H1 (cell line): ENCODE measurements around the gene BLTP3B. TPM values are rescaled to one million over a fixed set of nuclear protein-coding genes. Genes with fewer than 3 reads are reported as not detected.

ENCODE experiments used
- CHD7 ChIP-seq: fragments of 300-600 bp; sonication (generic); IDR thresholded peaks from 2 replicates; pipeline ENCODE4 v1.7.1; 2012; ENCODE audit warnings: low read length, moderate library complexity, mild to moderate bottlenecking, inconsistent platforms; ENCODE audit not compliant: insufficient replicate concordance
- CTCF ChIP-seq, 3 experiments: IDR thresholded peaks; 1 replicate in 2 of 3; 2 replicates in 1 of 3; pipeline versions ENCODE4 v1.5.1 to v1.6.1; 2011; ENCODE audit warnings: low read length in 3 of 3, mild to moderate bottlenecking in 3 of 3, inconsistent platforms in 2 of 3, low read depth in 1 of 3, moderate library complexity in 1 of 3; ENCODE audit not compliant: insufficient read depth in 1 of 3; ENCODE audit errors: control extremely low read depth in 1 of 3
- EZH2 ChIP-seq: fragments of 200-600 bp; sonication (generic); IDR thresholded peaks from 2 replicates; pipeline ENCODE4 v1.7.1; 2012; ENCODE audit warnings: low read depth, mild to moderate bottlenecking, moderate library complexity, low read length, inconsistent platforms; ENCODE audit not compliant: severe bottlenecking
- GTF2F1 ChIP-seq: IDR thresholded peaks from 2 replicates; pipeline ENCODE4 v1.6.1; 2012; ENCODE audit warnings: low read depth, low read length, improper control_type of control experiment, borderline replicate concordance
- HDAC2 ChIP-seq, 2 experiments: fragments of 300-600 bp in 1 of 2; sonication (generic) in 1 of 2; IDR thresholded peaks; 2 replicates each; pipeline ENCODE4 v1.6.1; 2011 to 2012; ENCODE audit warnings: low read depth in 2 of 2, low read length in 2 of 2, mild to moderate bottlenecking in 2 of 2, moderate library complexity in 2 of 2, borderline replicate concordance in 1 of 2, inconsistent platforms in 1 of 2
- RNF2 ChIP-seq: fragments of 200-900, 300-1000 bp; sonication (generic); IDR thresholded peaks from 2 replicates; pipeline ENCODE4 v1.7.1; 2016; ENCODE audit warnings: borderline replicate concordance, low read depth, mild to moderate bottlenecking, antibody characterized with exemption, low read length; ENCODE audit not compliant: poor library complexity, severe bottlenecking; ENCODE audit errors: missing control alignments
- SP2 ChIP-seq: IDR thresholded peaks from 2 replicates; pipeline ENCODE4 v1.6.1; 2012; ENCODE audit warnings: mild to moderate bottlenecking, low read length, inconsistent platforms
- TEAD4 ChIP-seq: IDR thresholded peaks from 2 replicates; pipeline ENCODE4 v1.6.1; 2012; ENCODE audit warnings: low read depth, low read length, inconsistent platforms, mixed read lengths
- polyA plus RNA-seq, 7 experiments: library from polyadenylated mRNA; depleted of rRNA in 3 of 7; stranded (reverse) in 5 of 7; unstranded in 2 of 7; fragments of >200 nt in 5 of 7; fragments of 200-250 nt in 2 of 7; gene quantifications; 1 replicate in 5 of 7; 2 replicates in 1 of 7; 4 replicates in 1 of 7; pipeline versions ENCODE4 v1.2.1 to v1.2.3, GENCODE V29; 2011 to 2013; ENCODE audit warnings: missing spikeins in 2 of 7, mixed read lengths in 2 of 7
- total RNA-seq: library from RNA; stranded (reverse); fragmentation: NEBNext Ultra II Directional; extraction: Animal tissue kit (Norgen Biotek cat#: 25700); gene quantifications from 2 replicates; pipeline ENCODE4 v1.2.1, GENCODE V29; 2021

Gene BLTP3B
- total and polyA plus RNA-seq, 2 of the 8 experiments (the other 6 are each of a cell fraction or from before 2014, with no cell fraction given) = 7.0 to 28.6 TPM

GRCh38 chr12:100179252-100179651 lies 36.6 kb upstream of the BLTP3B start (continued):
- no peak for TF ChIP-seq CHD7
- no peak for TF ChIP-seq RNF2
- TF ChIP-seq TEAD4 = no peak
- TF ChIP-seq HDAC2 (IDR thresholded peaks at IDR 0.05; ENCODE audit: borderline replicate concordance in 1 of 2, low read depth in 2 of 2, low read length in 2 of 2) = no peak
- no peak for TF ChIP-seq SP2
- TF ChIP-seq GTF2F1 = no peak
- TF ChIP-seq CTCF (IDR thresholded peaks at IDR 0.05; ENCODE audit: control extremely low read depth in 1 of 3, insufficient read depth in 1 of 3, low read depth in 1 of 3, low read length in 3 of 3) = no peak
- no peak for TF ChIP-seq EZH2
